Body of pancreas (tissue), 4 donors: Measurements from ENCODE around the gene LRIG1. TPM values are rescaled to one million over a fixed set of nuclear protein-coding genes. Genes with fewer than 3 reads are reported as not detected.

ENCODE experiments used
- ATAC-seq: fragments of 150-250 bp; one replicate; pipeline ENCODE4 v1.9.1; 2016
- DNase-seq, 4 donors: peaks; one replicate each; pipeline ENCODE4 v3.0.0-alpha.2; 2019
- H3K27ac ChIP-seq, 4 donors: fragments of 200-600 bp; sonication (generic); 1 replicate in 3 of 4; 2 replicates in 1 of 4; pipeline versions ENCODE4 v1.5.1 to v1.6.1; 2016 to 2019; ENCODE audit warnings: mild to moderate bottlenecking in 1 of 4, mixed read lengths in 1 of 4, moderate library complexity in 1 of 4
- H3K27me3 ChIP-seq, 2 donors: fragments of 200-600 bp; sonication (generic); one replicate each; pipeline ENCODE4 v1.6.0; 2016; ENCODE audit warnings: mild to moderate bottlenecking in 1 of 2
- H3K36me3 ChIP-seq, 2 donors: fragments of 200-600 bp; sonication (generic); replicated peaks in 1 of 2; 2 replicates each; pipeline ENCODE4 v1.5.1; 2016; ENCODE audit warnings: low read depth in 2 of 2; ENCODE audit not compliant: insufficient read depth in 1 of 2
- H3K4me1 ChIP-seq: fragments of 200-600 bp; sonication (generic); one replicate; pipeline ENCODE4 v1.6.0; 2016
- H3K4me3 ChIP-seq, 2 donors: fragments of 200-600 bp; sonication (generic); 1 replicate in 1 of 2; 2 replicates in 1 of 2; pipeline ENCODE4 v1.5.1; 2016 to 2019
- H3K9me3 ChIP-seq, 3 donors: fragments of 200-600 bp; sonication (generic); 1 replicate in 2 of 3; 2 replicates in 1 of 3; pipeline ENCODE4 v1.5.1; 2016
- CTCF ChIP-seq, 7 experiments: fragments of 450-650 bp in 4 of 7; fragments of 200-600 bp in 3 of 7; sonication (generic) in 3 of 7; IDR thresholded peaks; one replicate each; pipeline ENCODE4 v1.5.1; 2016 to 2019; ENCODE audit warnings: antibody characterized with exemption in 7 of 7
- POLR2A ChIP-seq, 3 donors: fragments of 450-650 bp; IDR thresholded peaks; one replicate each; pipeline ENCODE4 v1.6.1; 2016; ENCODE audit warnings: antibody characterized with exemption in 3 of 3, mild to moderate bottlenecking in 2 of 3
- WGBS, 2 donors: methylation state at CpG; one replicate each; pipeline ENCODE4 v1.1.5; 2017; 5-methylcytosine and 5-hydroxymethylcytosine counted together
- intact Hi-C: fragments of 100-400 bp; cut with DNase I; formaldehyde crosslinking; loops from one replicate; pipeline ENCODE4 v1.15.1; 2023
- total RNA-seq, 2 donors: library from RNA; depleted of rRNA; stranded (reverse); fragments of >200 nt; gene quantifications; one replicate each; pipeline ENCODE4 v1.1.0, GENCODE V29; 2016

The LRIG1 gene
- total RNA-seq, 2 donors from 2014 or later: 111 to 114 TPM

DNA sequence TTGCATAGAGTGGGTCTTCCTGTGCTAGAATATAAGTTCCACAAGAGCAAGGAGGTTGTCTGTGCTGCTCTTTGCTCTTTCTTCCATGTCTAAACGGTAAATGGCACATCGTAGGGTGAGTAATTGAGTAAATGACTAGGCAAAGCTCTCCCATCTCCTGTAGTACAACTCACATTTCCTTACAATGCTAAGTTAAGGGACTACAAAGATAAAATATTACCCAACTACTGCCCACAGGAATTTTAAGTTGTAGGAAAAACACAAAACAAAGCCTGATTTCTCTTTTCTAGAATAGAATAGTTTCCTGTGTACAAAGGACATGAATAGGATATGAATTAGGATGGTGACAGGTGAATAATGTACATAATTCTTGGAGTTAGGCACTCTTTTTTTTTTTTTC is 19.9 kb upstream of the LRIG1 start:
- no peaks in the 10 kb centered on the region for H3K4me1 ChIP-seq
- H3K36me3 ChIP-seq: no peaks in the 10 kb centered on the region
- ATAC-seq (no peak), DNase-seq (no peak)
- H3K9me3 ChIP-seq: no peaks in the 10 kb centered on the region
- WGBS, 2 donors: 73 to 79% methylated on average over 2 of the region's 2 CpGs
- no peaks in the 10 kb centered on the region for H3K27me3 ChIP-seq
- intact Hi-C loops: no loop called here
- no peak overlapping the region for H3K4me3 ChIP-seq
- H3K27ac ChIP-seq: no peak overlapping the region
- TF ChIP-seq POLR2A (IDR thresholded peaks at IDR 0.05): no peak
- TF ChIP-seq CTCF (IDR thresholded peaks at IDR 0.05): no peak

- no peak for ATAC-seq
- no peaks in the 10 kb centered on the region for H3K27me3 ChIP-seq
- H3K4me3 ChIP-seq: no peak overlapping the region
- H3K9me3 ChIP-seq: no peaks in the 10 kb centered on the region
- no peak for DNase-seq
- no peak overlapping the region for H3K27ac ChIP-seq
- no peak for TF ChIP-seq CTCF (IDR thresholded peaks at IDR 0.05)
- TF ChIP-seq POLR2A (IDR thresholded peaks at IDR 0.05): no peak
- 85 to 90% methylated on average over 4 of the region's 4 CpGs for WGBS, 2 donors
- intact Hi-C loops: no loop called here
- H3K4me1 ChIP-seq: no peaks in the 10 kb centered on the region
- no peaks in the 10 kb centered on the region for H3K36me3 ChIP-seq
Measured at GRCh38 chr3:66518644-66519043, 17.8 kb upstream of the LRIG1 start.

DNA sequence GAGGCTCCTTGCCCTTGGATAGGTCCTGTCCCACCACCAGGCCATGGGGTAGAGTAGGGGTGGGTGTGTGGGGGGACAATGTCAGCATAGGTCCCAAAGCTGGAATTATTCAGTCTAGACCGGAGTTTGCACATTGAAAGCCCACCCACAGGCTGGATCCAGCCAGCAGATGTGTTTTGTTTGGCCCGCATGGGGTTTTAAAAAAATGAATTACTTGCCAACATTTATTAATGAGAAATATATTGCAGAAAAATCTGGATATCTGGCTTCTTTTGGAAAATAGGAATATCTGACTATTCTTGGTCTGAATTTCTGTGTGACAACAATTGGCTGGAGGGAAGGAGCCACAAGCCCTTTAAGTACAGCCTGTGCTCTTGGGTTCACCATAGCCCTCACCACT is 17.3 kb upstream of the LRIG1 start:
- Histone ChIP-seq H3K9me3 (no peaks in the 10 kb centered on the region), H3K36me3 (no peaks in the 10 kb centered on the region), H3K4me1 (no peaks in the 10 kb centered on the region), H3K27ac (no peak overlapping the region), H3K4me3 (no peak overlapping the region), H3K27me3 (no peaks in the 10 kb centered on the region)
- 88 to 93% methylated on average over 2 of the region's 2 CpGs for WGBS, 2 donors
- no peak for DNase-seq
- intact Hi-C loops: no loop called here
- no peak for ATAC-seq
- TF ChIP-seq CTCF (IDR thresholded peaks at IDR 0.05) (no peak), POLR2A (IDR thresholded peaks at IDR 0.05) (no peak)

DNA sequence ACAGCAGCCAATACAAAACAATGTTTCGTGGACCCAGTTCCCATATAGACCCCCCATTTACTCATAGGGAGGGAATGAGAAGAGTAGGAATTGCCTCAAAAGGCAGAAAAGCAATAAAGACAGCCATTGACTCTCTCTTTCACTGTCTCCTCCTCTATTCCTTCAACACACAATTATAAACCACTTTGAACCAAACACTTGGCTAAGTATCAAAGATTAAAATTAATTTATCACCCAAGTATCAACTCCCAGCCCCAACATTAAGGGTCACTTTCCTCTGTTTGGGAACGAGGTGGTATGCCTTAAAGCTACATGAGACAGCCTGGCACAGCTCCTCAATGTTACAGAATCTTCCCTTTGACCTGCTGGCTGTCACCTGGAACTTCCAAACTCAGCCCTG is 16.4 kb upstream of the LRIG1 start:
- 58 to 62% methylated on average over 2 of the region's 2 CpGs for WGBS, 2 donors
- TF ChIP-seq POLR2A (IDR thresholded peaks at IDR 0.05): no peak
- TF ChIP-seq CTCF (IDR thresholded peaks at IDR 0.05): no peak
- no peaks in the 10 kb centered on the region for H3K36me3 ChIP-seq
- H3K9me3 ChIP-seq: no peaks in the 10 kb centered on the region
- no peaks in the 10 kb centered on the region for H3K27me3 ChIP-seq
- DNase-seq (no peak), ATAC-seq (no peak)
- no peak overlapping the region for H3K4me3 ChIP-seq
- intact Hi-C loops: no loop called here
- H3K27ac ChIP-seq: no peak overlapping the region
- no peaks in the 10 kb centered on the region for H3K4me1 ChIP-seq

GRCh38 chr3:66508461-66508860 is 7.6 kb upstream of the LRIG1 start:
- Histone ChIP-seq H3K36me3 (no peaks in the 10 kb centered on the region), H3K4me1 (peaks cover 44% of the 10 kb centered on the region), H3K27ac (no peak overlapping the region), H3K27me3 (no peaks in the 10 kb centered on the region), H3K4me3 (no peak overlapping the region), H3K9me3 (no peaks in the 10 kb centered on the region)
- TF ChIP-seq POLR2A (IDR thresholded peaks at IDR 0.05) (no peak), CTCF (IDR thresholded peaks at IDR 0.05) (no peak)
- 40 to 55% methylated on average over 7 of the region's 7 CpGs for WGBS, 2 donors
- no peak for DNase-seq
- intact Hi-C loops: no loop called here
- ATAC-seq: no peak
